Endodermal cell (in vitro differentiated cells): ENCODE measurements around the gene MBNL2. TPM values are rescaled to one million over a fixed set of nuclear protein-coding genes. Genes with fewer than 3 reads are reported as not detected.

Experiments used
- DNase-seq: peaks from one replicate; pipeline ENCODE4 v3.0.0-alpha.2; 2017
- H3K27ac ChIP-seq: 2 replicates; pipeline ENCODE4 v1.5.1; 2013; ENCODE audit warnings: mild to moderate bottlenecking, low read depth, low read length, moderate library complexity
- H3K27me3 ChIP-seq: 2 replicates; pipeline ENCODE4 v1.6.1; 2013; ENCODE audit warnings: mild to moderate bottlenecking, low read length, moderate library complexity; ENCODE audit not compliant: insufficient read depth, control insufficient read depth, poor library complexity, severe bottlenecking
- H3K36me3 ChIP-seq: 2 replicates; pipeline ENCODE4 v1.7.0; 2013; ENCODE audit warnings: mild to moderate bottlenecking, low read length, moderate library complexity; ENCODE audit not compliant: control insufficient read depth, insufficient read depth
- H3K4me1 ChIP-seq: one replicate; pipeline ENCODE4 v1.7.0; 2013; ENCODE audit warnings: low read length; ENCODE audit not compliant: control insufficient read depth, insufficient read depth
- H3K4me3 ChIP-seq: 2 replicates; pipeline ENCODE4 v1.5.1; 2013; ENCODE audit warnings: mild to moderate bottlenecking, low read length, moderate library complexity
- H3K9ac ChIP-seq: 2 replicates; pipeline ENCODE4 v1.6.1; 2013; ENCODE audit warnings: mild to moderate bottlenecking, low read length, moderate library complexity; ENCODE audit not compliant: poor library complexity, severe bottlenecking; ENCODE audit errors: extremely low read depth
- H3K9me3 ChIP-seq: 2 replicates; pipeline ENCODE4 v1.6.1; 2013; ENCODE audit warnings: mild to moderate bottlenecking, low read length, moderate library complexity; ENCODE audit not compliant: control insufficient read depth
- H3K27ac Mint-ChIP-seq: 2 replicates; pipeline ENCODE4 v1.8.0; 2020; ENCODE audit warnings: mixed read lengths
- H3K27me3 Mint-ChIP-seq: 2 replicates; pipeline ENCODE4 v1.8.0; 2021; ENCODE audit warnings: mild to moderate bottlenecking, mixed read lengths; ENCODE audit not compliant: insufficient read depth
- H3K36me3 Mint-ChIP-seq: 2 replicates; pipeline ENCODE4 v1.8.0; 2020; ENCODE audit warnings: low read depth, mixed read lengths
- H3K4me1 Mint-ChIP-seq: 2 replicates; pipeline ENCODE4 v1.8.0; 2020; ENCODE audit warnings: mixed read lengths
- H3K4me3 Mint-ChIP-seq: 2 replicates; pipeline ENCODE4 v1.8.0; 2020; ENCODE audit warnings: mild to moderate bottlenecking, moderate library complexity, mixed read lengths
- H3K9me3 Mint-ChIP-seq: 2 replicates; pipeline ENCODE4 v1.8.0; 2020; ENCODE audit warnings: mild to moderate bottlenecking, mixed read lengths
- WGBS, 2 experiments: methylation state at CpG; one replicate each; pipeline versions ENCODE4 v1.1.5 to v1.1.7; 2013; ENCODE audit warnings: missing lambda C conversion rate in 2 of 2, mixed read lengths in 1 of 2; ENCODE audit not compliant: insufficient coverage in 1 of 2, insufficient read length in 1 of 2; 5-methylcytosine and 5-hydroxymethylcytosine counted together
- total RNA-seq, 2 donors: library from RNA; stranded (reverse); fragmentation: NEBNext Ultra II Directional in 1 of 2; extraction: Animal tissue kit (Norgen Biotek cat#: 25700) in 1 of 2; gene quantifications; 2 replicates in 1 of 2; 3 replicates in 1 of 2; pipeline ENCODE4 v1.2.1, GENCODE V29; 2021
- TF ChIP-seq, protein P1 (sequence below): fragments of 200-600 bp; sonication (generic); conservative IDR thresholded peaks from 2 replicates; pipeline ENCODE4 v1.5.0; 2021; ENCODE audit warnings: antibody characterized with exemption, mild to moderate bottlenecking

MBNL2 gene
- total RNA-seq, 2 donors from 2014 or later = 1.7 to 3.3 TPM

DNA sequence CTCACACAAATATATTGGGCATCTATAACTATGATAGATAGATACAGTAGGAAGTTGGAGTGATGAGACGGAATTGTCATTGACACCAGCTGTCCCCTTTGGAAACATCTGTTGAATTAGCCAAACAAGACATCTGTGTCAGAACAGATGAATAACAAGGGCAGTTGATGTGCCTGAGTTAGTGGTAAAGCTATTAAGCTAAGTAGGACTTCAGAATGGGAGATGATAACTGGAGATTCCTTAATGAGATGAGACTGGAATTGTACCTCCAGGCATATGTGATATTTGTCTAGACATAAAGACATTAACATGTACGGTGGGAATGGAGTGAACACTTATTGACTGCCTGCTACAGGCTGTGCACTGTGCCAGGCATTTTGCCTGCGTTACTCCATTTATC is 78.7 kb downstream of the MBNL2 start:
- TF ChIP-seq, protein P1, sequence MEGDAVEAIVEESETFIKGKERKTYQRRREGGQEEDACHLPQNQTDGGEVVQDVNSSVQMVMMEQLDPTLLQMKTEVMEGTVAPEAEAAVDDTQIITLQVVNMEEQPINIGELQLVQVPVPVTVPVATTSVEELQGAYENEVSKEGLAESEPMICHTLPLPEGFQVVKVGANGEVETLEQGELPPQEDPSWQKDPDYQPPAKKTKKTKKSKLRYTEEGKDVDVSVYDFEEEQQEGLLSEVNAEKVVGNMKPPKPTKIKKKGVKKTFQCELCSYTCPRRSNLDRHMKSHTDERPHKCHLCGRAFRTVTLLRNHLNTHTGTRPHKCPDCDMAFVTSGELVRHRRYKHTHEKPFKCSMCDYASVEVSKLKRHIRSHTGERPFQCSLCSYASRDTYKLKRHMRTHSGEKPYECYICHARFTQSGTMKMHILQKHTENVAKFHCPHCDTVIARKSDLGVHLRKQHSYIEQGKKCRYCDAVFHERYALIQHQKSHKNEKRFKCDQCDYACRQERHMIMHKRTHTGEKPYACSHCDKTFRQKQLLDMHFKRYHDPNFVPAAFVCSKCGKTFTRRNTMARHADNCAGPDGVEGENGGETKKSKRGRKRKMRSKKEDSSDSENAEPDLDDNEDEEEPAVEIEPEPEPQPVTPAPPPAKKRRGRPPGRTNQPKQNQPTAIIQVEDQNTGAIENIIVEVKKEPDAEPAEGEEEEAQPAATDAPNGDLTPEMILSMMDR = no peak
- Histone ChIP-seq H3K9me3 (no peaks in the 10 kb centered on the region), H3K27ac (no peak overlapping the region), H3K36me3 (no peaks in the 10 kb centered on the region), H3K4me1 (peaks cover 7% of the 10 kb centered on the region), H3K9ac (no peak overlapping the region), H3K4me3 (no peak overlapping the region), H3K27me3 (peaks cover 5% of the 10 kb centered on the region)
- Mint-ChIP-seq H3K4me3 (no peak overlapping the region), H3K27me3 (peaks cover 6% of the 10 kb centered on the region), H3K27ac (no peak overlapping the region), H3K36me3 (no peaks in the 10 kb centered on the region), H3K9me3 (no peaks in the 10 kb centered on the region), H3K4me1 (peaks cover 9% of the 10 kb centered on the region)
- 96 to 100% methylated on average over 1 of the region's 3 CpGs for WGBS, 2 experiments
- DNase-seq = no peak

- H3K4me1 Mint-ChIP-seq = peaks cover 9% of the 10 kb centered on the region
- no peak overlapping the region for H3K27ac Mint-ChIP-seq
- no peaks in the 10 kb centered on the region for H3K9me3 ChIP-seq
- H3K36me3 ChIP-seq = no peaks in the 10 kb centered on the region
- H3K27me3 ChIP-seq = peaks cover 5% of the 10 kb centered on the region
- H3K27ac ChIP-seq = no peak overlapping the region
- no peak overlapping the region for H3K4me3 Mint-ChIP-seq
- TF ChIP-seq, protein P1 = no peak
- no peak for DNase-seq
- H3K27me3 Mint-ChIP-seq = peaks cover 9% of the 10 kb centered on the region
- H3K9ac ChIP-seq = no peak overlapping the region
- H3K9me3 Mint-ChIP-seq = no peaks in the 10 kb centered on the region
- H3K36me3 Mint-ChIP-seq = no peaks in the 10 kb centered on the region
- H3K4me1 ChIP-seq = peaks cover 7% of the 10 kb centered on the region
- 95 to 99% methylated on average over 5 to 8 of the region's 8 CpGs for WGBS, 2 experiments
- no peak overlapping the region for H3K4me3 ChIP-seq
Observed at GRCh38 chr13:97301382-97302095, 79.4 kb downstream of the MBNL2 start.

DNA sequence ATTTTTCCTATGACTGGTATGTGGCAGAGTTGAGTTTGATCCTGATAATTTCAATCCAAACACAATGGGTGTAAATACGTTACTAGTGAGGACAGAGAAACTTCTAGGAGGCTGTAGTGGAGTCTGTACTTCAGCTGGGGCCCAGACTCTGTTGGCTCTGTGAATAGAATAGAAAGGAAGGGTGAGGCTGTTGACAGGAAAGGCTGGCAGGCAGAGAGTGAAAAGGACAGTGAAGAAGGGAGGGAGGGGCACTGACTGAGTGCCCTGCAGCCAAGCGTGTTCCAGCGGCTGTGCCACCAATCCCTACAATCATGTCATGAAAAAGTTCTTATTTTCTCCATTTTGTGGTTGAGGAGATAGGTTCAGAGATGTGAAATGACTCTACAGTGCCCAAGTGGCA is 80.5 kb downstream of the MBNL2 start:
- H3K27me3 ChIP-seq = no peaks in the 10 kb centered on the region
- WGBS, 2 experiments = 92 to 93% methylated on average over 2 to 3 of the region's 3 CpGs
- TF ChIP-seq, protein P1 = no peak
- no peak overlapping the region for H3K4me3 Mint-ChIP-seq
- H3K4me1 ChIP-seq = peaks cover 7% of the 10 kb centered on the region
- no peak overlapping the region for H3K9ac ChIP-seq
- no peak overlapping the region for H3K27ac ChIP-seq
- H3K36me3 Mint-ChIP-seq = no peaks in the 10 kb centered on the region
- peaks cover 9% of the 10 kb centered on the region for H3K4me1 Mint-ChIP-seq
- no peak overlapping the region for H3K27ac Mint-ChIP-seq
- no peak overlapping the region for H3K4me3 ChIP-seq
- peaks cover 2% of the 10 kb centered on the region for H3K27me3 Mint-ChIP-seq
- no peaks in the 10 kb centered on the region for H3K9me3 Mint-ChIP-seq
- DNase-seq = no peak
- H3K36me3 ChIP-seq = no peaks in the 10 kb centered on the region
- H3K9me3 ChIP-seq = no peaks in the 10 kb centered on the region
